HG03457 (cell line): ENCODE results near the gene OTOA.
"Not testable (repeated sequence)": the region's sequence is repeated elsewhere in the genome, so short reads cannot be mapped to it uniquely, and the experiment has no call there.

Experiments used
- ATAC-seq: cut with Tn5 transposase; IDR thresholded peaks from one replicate; pipeline ENCODE4 v1.9.1; 2021; ENCODE audit warnings: moderate number of reproducible peaks; ENCODE audit not compliant: unreplicated experiment

The OTOA gene

DNA sequence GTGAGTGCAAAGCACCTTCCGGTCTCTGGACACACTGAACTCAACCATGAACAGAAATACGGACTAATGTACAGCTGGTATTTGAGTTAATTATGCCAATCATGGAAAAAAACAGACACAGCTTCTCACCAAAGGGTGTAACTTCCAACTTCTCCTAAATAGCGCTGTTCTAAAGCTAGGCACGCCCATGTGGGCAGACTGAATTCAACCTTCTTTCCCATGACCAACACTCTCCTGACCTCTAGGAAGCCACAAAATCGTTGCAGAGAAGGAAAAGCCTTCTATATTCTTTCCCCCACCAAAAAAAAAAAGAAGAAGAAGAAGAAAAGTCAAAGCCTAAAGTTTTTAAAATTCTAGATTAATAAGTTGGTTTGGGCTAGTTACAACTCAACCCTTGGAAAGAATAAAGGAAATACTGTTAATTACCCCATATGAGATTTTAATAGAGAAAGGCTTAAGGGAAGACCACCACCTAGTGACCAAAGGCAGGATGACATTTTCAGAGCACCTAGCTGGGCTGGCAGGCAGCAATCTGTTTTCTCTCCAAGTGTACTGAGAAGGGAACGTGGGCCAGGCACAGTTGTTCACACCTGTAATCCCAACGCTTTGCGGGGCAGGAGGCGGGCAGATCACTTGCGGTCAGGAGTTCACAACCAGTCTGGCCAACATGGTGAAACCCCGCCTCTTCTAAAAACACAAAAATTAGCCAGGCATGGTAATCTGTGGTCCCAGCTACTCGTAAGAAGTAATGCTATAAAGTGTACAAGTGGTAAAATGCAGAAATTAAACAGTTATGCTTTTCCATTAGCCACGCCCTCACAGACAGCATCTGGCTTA lies 138.0 kb downstream of the OTOA start:
- ATAC-seq = not testable (repeated sequence)

DNA sequence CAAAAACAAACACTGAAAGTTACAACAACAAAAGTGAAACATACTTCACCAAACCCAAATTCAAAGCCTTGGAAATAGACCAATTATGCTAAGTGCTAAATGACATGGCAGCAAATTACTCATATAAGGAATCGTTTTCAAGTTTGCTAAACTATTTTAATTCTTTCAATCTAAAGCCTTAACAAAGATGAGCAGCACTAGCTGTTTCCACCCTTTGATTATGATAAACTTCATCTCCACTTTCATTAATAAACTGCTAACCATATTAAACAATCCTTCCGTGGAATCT lies 138.6 kb downstream of the OTOA start:
- ATAC-seq = not testable (repeated sequence)
